Natural killer cell treated with Interleukin-12 subunit alpha and Interleukin-12 subunit beta and Interleukin-15 and Interleukin-18, amount 100 ng/mL, for 72 hours (primary cell): Measurements from ENCODE around the gene C18orf63. TPM values are rescaled to one million over a fixed set of nuclear protein-coding genes. Genes with fewer than 3 reads are reported as not detected.
"Not testable (repeated sequence)": the region's sequence is repeated elsewhere in the genome, so short reads cannot be mapped to it uniquely, and the experiment has no call there.

ENCODE experiments used
- ATAC-seq, 2 donors: fragments of 150-1000 bp; cut with Tn5 transposase in 1 of 2; sonication (Bioruptor Pico), chemical (Tn5 transposase) in 1 of 2; 2 replicates each; pipeline ENCODE4 v1.10.0; 2021
- DNase-seq: peaks from one replicate; pipeline ENCODE4 v3.0.0; 2022; ENCODE audit warnings: low spot score
- H3K27ac Mint-ChIP-seq, 2 donors: 1 replicate in 1 of 2; 2 replicates in 1 of 2; pipeline ENCODE4 v1.8.0; 2022; ENCODE audit warnings: mixed read lengths in 2 of 2, mild to moderate bottlenecking in 1 of 2, moderate library complexity in 1 of 2
- H3K27me3 Mint-ChIP-seq, 2 donors: 1 replicate in 1 of 2; 2 replicates in 1 of 2; pipeline ENCODE4 v1.8.0; 2022; ENCODE audit warnings: mixed read lengths in 2 of 2
- H3K36me3 Mint-ChIP-seq: one replicate; pipeline ENCODE4 v1.8.0; 2022; ENCODE audit warnings: mixed read lengths
- H3K4me1 Mint-ChIP-seq, 2 donors: 1 replicate in 1 of 2; 2 replicates in 1 of 2; pipeline ENCODE4 v1.8.0; 2022; ENCODE audit warnings: low read depth in 2 of 2, mixed read lengths in 2 of 2, mild to moderate bottlenecking in 1 of 2
- H3K4me3 Mint-ChIP-seq: one replicate; pipeline ENCODE4 v1.8.0; 2022; ENCODE audit warnings: mixed read lengths
- H3K9me3 Mint-ChIP-seq: 2 replicates; pipeline ENCODE4 v1.8.0; 2022; ENCODE audit warnings: mixed read lengths
- total RNA-seq, 2 donors: library from RNA; stranded (reverse); gene quantifications; one replicate each; pipeline ENCODE4 v1.2.3, GENCODE V29; 2022

C18orf63 gene
- total RNA-seq, 2 donors from 2014 or later, result not detected

- H3K4me1 Mint-ChIP-seq, result peaks cover 6 to 18% of the 10 kb centered on the region in 2 donors
These were observed 24.2 kb upstream of the C18orf63 start for GRCh38 chr18:74291472-74291770.

GRCh38 chr18:74291771-74292540, 23.7 kb upstream of the C18orf63 start, which contains the start of gene CYB5A:
CYB5A (minus strand) TSS chr18:74291963; CDS start chr18:74291875, 88 bp downstream.
- H3K27me3 Mint-ChIP-seq, result no peaks in the 10 kb centered on the region
- peaks cover 6 to 18% of the 10 kb centered on the region in 2 donors for H3K4me1 Mint-ChIP-seq
- no peaks in the 10 kb centered on the region for H3K36me3 Mint-ChIP-seq
- H3K9me3 Mint-ChIP-seq, result no peaks in the 10 kb centered on the region
- H3K4me3 Mint-ChIP-seq, result peak within 1 kb of the TSS; percentile 61
- peak within 1 kb of the TSS; percentile 64 to 85 for H3K27ac Mint-ChIP-seq
- DNase-seq, result peak; percentile 99
- ATAC-seq, result peak; percentile 100

More at GRCh38 chr18:74291472-74291770, 24.2 kb upstream of the C18orf63 start:
- Mint-ChIP-seq H3K27ac (peak overlapping the region; percentile 64 to 85), H3K36me3 (no peaks in the 10 kb centered on the region), H3K4me3 (no peak overlapping the region), H3K9me3 (no peaks in the 10 kb centered on the region), H3K27me3 (no peaks in the 10 kb centered on the region)
- DNase-seq (no peak), ATAC-seq (no peak)

GRCh38 chr18:74292541-74292858, 23.1 kb upstream of the C18orf63 start:
- DNase-seq (no peak), ATAC-seq (no peak)
- Mint-ChIP-seq H3K27me3 (no peaks in the 10 kb centered on the region), H3K36me3 (no peaks in the 10 kb centered on the region), H3K9me3 (no peaks in the 10 kb centered on the region), H3K4me1 (peaks cover 6 to 18% of the 10 kb centered on the region in 2 donors), H3K4me3 (no peak overlapping the region), H3K27ac (peak overlapping the region; percentile 64 to 85)

GRCh38 chr18:74292982-74293381, 22.7 kb upstream of the C18orf63 start:
- DNase-seq, H3K4me3 Mint-ChIP-seq, ATAC-seq, H3K27ac Mint-ChIP-seq, H3K27me3 Mint-ChIP-seq, H3K9me3 Mint-ChIP-seq, H3K36me3 Mint-ChIP-seq: not testable (repeated sequence)
- peaks cover 6 to 18% of the 10 kb centered on the region in 2 donors for H3K4me1 Mint-ChIP-seq

- Mint-ChIP-seq H3K27ac (no peak overlapping the region), H3K36me3 (no peaks in the 10 kb centered on the region), H3K4me3 (no peak overlapping the region), H3K4me1 (peaks cover 6 to 18% of the 10 kb centered on the region in 2 donors), H3K27me3 (peaks cover 3% of the 10 kb centered on the region in 2 donors), H3K9me3 (no peaks in the 10 kb centered on the region)
- no peak for ATAC-seq
- no peak for DNase-seq
These were observed 21.1 kb upstream of the C18orf63 start for GRCh38 chr18:74294526-74294925.

- no peaks in the 10 kb centered on the region for H3K36me3 Mint-ChIP-seq
These were observed 16.5 kb upstream of the C18orf63 start for GRCh38 chr18:74299162-74299561.

GRCh38 chr18:74299746-74300145, 15.9 kb upstream of the C18orf63 start:
- H3K36me3 Mint-ChIP-seq, result no peaks in the 10 kb centered on the region
- no peak overlapping the region for H3K4me3 Mint-ChIP-seq
- H3K9me3 Mint-ChIP-seq, result no peaks in the 10 kb centered on the region
- H3K4me1 Mint-ChIP-seq, result no peaks in the 10 kb centered on the region
- no peak overlapping the region for H3K27ac Mint-ChIP-seq
- ATAC-seq (no peak), DNase-seq (no peak)
- peaks cover 18 to 38% of the 10 kb centered on the region in 2 donors for H3K27me3 Mint-ChIP-seq

More at GRCh38 chr18:74299162-74299561, 16.5 kb upstream of the C18orf63 start:
- no peak overlapping the region for H3K4me3 Mint-ChIP-seq
- H3K27ac Mint-ChIP-seq, result no peak overlapping the region
- no peak for ATAC-seq
- peaks cover 15 to 32% of the 10 kb centered on the region in 2 donors for H3K27me3 Mint-ChIP-seq
- DNase-seq, result no peak
- no peaks in the 10 kb centered on the region for H3K4me1 Mint-ChIP-seq
- no peaks in the 10 kb centered on the region for H3K9me3 Mint-ChIP-seq

- no peak for ATAC-seq
These were observed 12.3 kb upstream of the C18orf63 start for GRCh38 chr18:74303306-74303705.

GRCh38 chr18:74303936-74304335, 11.7 kb upstream of the C18orf63 start:
- no peak for ATAC-seq
- Mint-ChIP-seq H3K27ac (no peak overlapping the region), H3K4me3 (no peak overlapping the region), H3K9me3 (no peaks in the 10 kb centered on the region), H3K36me3 (no peaks in the 10 kb centered on the region), H3K4me1 (no peaks in the 10 kb centered on the region), H3K27me3 (peaks cover 35 to 69% of the 10 kb centered on the region in 2 donors)
- no peak for DNase-seq

More at GRCh38 chr18:74303306-74303705, 12.3 kb upstream of the C18orf63 start:
- Mint-ChIP-seq H3K4me1 (no peaks in the 10 kb centered on the region), H3K4me3 (no peak overlapping the region), H3K9me3 (no peaks in the 10 kb centered on the region), H3K27me3 (peaks cover 36 to 69% of the 10 kb centered on the region in 2 donors), H3K36me3 (no peaks in the 10 kb centered on the region), H3K27ac (no peak overlapping the region)
- no peak for DNase-seq

GRCh38 chr18:74310411-74310810, 5.2 kb upstream of the C18orf63 start:
- H3K4me1 Mint-ChIP-seq, result peaks cover 0 to 4% of the 10 kb centered on the region in 2 donors
- H3K36me3 Mint-ChIP-seq, result no peaks in the 10 kb centered on the region
- H3K9me3 Mint-ChIP-seq, result no peaks in the 10 kb centered on the region
- DNase-seq (no peak), ATAC-seq (peak in 1 of 2 donors; percentile 45)
- peaks cover 27 to 50% of the 10 kb centered on the region in 2 donors for H3K27me3 Mint-ChIP-seq
- no peak overlapping the region for H3K27ac Mint-ChIP-seq
- no peak overlapping the region for H3K4me3 Mint-ChIP-seq

- Mint-ChIP-seq H3K27ac (no peak overlapping the region), H3K4me1 (peaks cover 0 to 4% of the 10 kb centered on the region in 2 donors), H3K27me3 (peaks cover 23 to 44% of the 10 kb centered on the region in 2 donors), H3K4me3 (no peak overlapping the region), H3K36me3 (no peaks in the 10 kb centered on the region), H3K9me3 (no peaks in the 10 kb centered on the region)
- ATAC-seq (no peak), DNase-seq (no peak)
These were observed 4.6 kb upstream of the C18orf63 start for GRCh38 chr18:74311000-74311399.

GRCh38 chr18:74314759-74315463, 728 bp upstream of the C18orf63 start:
- H3K9me3 Mint-ChIP-seq, result no peaks in the 10 kb centered on the region
- peaks cover 0 to 4% of the 10 kb centered on the region in 2 donors for H3K4me1 Mint-ChIP-seq
- ATAC-seq, result no peak
- peaks cover 15 to 25% of the 10 kb centered on the region in 2 donors for H3K27me3 Mint-ChIP-seq
- no peak for DNase-seq
- no peak overlapping the region for H3K4me3 Mint-ChIP-seq
- H3K36me3 Mint-ChIP-seq, result no peaks in the 10 kb centered on the region
- H3K27ac Mint-ChIP-seq, result no peak overlapping the region

GRCh38 chr18:74316257-74317170, 875 bp downstream of the C18orf63 start:
- Mint-ChIP-seq H3K9me3 (no peaks in the 10 kb centered on the region), H3K27me3 (peaks cover 11 to 21% of the 10 kb centered on the region in 2 donors), H3K36me3 (no peaks in the 10 kb centered on the region)

More at GRCh38 chr18:74316257-74317170, 875 bp downstream of the C18orf63 start:
- Mint-ChIP-seq H3K27ac (no peak overlapping the region), H3K4me1 (no peaks in the 10 kb centered on the region), H3K4me3 (no peak overlapping the region)
- ATAC-seq (no peak), DNase-seq (no peak)
